ENCODE data around the gene NID1. TPM values are rescaled to one million over a fixed set of nuclear protein-coding genes. Genes with fewer than 3 reads are reported as not detected.
"Not testable (repeated sequence)": the region's sequence is repeated elsewhere in the genome, so short reads cannot be mapped to it uniquely, and the experiment has no call there.

NID1 gene
- total and polyA plus RNA-seq, 8 donors: 3.6 to 28.2 (median 8.7) TPM

DNA sequence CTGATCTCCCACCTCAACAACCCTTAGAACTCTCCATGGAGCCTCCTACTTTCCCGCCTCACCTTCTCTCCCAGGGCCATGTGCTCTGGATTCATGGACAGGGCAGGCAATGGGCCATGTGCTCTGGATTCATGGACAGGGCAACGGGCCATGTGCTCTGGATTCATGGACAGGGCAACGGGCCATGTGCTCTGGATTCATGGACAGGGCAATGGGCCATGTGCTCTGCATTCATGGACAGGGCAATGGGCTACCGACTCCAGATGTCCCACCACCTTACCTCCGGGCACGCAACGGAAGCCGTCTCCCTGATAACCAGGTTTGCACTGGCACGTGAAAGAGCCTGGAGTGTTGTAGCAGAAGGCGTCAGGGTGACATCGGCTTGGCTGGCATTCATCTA, 53.2 kb downstream of the NID1 start:
- H3K9me3 ChIP-seq: no peaks in the 10 kb centered on the region
- no peak overlapping the region for H3K4me3 ChIP-seq
- ATAC-seq (peak in 2 of 4 donors; percentile 30 to 46), DNase-seq (peak in 1 of 6 donors; percentile 30), FAIRE-seq (no peak)
- H3K36me3 ChIP-seq: no peaks in the 10 kb centered on the region
- no peak overlapping the region for H3K27ac ChIP-seq
- 62% methylated on average over 11 of the region's 11 CpGs for WGBS, 2 donors
- intact Hi-C loops (cut with DNase I): no loop called here
- H3K4me1 ChIP-seq: no peaks in the 10 kb centered on the region
- TF ChIP-seq, protein P1, sequence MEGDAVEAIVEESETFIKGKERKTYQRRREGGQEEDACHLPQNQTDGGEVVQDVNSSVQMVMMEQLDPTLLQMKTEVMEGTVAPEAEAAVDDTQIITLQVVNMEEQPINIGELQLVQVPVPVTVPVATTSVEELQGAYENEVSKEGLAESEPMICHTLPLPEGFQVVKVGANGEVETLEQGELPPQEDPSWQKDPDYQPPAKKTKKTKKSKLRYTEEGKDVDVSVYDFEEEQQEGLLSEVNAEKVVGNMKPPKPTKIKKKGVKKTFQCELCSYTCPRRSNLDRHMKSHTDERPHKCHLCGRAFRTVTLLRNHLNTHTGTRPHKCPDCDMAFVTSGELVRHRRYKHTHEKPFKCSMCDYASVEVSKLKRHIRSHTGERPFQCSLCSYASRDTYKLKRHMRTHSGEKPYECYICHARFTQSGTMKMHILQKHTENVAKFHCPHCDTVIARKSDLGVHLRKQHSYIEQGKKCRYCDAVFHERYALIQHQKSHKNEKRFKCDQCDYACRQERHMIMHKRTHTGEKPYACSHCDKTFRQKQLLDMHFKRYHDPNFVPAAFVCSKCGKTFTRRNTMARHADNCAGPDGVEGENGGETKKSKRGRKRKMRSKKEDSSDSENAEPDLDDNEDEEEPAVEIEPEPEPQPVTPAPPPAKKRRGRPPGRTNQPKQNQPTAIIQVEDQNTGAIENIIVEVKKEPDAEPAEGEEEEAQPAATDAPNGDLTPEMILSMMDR (IDR thresholded peaks at IDR 0.05): no peak
- no peaks in the 10 kb centered on the region for H3K27me3 ChIP-seq

DNA sequence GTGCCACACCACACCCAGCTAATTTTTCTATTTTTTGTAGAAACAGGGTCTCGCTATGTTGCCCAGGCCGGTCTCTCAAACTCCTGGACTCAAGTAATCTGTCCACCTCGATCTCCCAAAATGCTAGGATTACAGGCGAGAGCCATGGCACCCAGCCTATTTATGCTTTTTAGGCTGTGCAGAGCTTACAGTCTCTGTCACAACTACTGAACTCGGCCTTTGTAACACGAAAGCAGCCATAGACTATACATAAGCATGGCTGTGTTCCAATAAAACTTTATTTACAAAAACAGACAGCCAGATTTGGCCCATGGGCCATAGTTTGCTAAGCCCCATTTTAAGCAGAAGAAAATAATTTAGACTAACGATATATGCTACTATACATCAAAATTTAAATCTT, 54.4 kb downstream of the NID1 start:
- H3K9me3 ChIP-seq: no peaks in the 10 kb centered on the region
- WGBS, 2 donors: 79 to 87% methylated on average over 7 of the region's 7 CpGs
- H3K4me3 ChIP-seq: no peak overlapping the region
- H3K27ac ChIP-seq: no peak overlapping the region
- no peaks in the 10 kb centered on the region for H3K36me3 ChIP-seq
- H3K4me1 ChIP-seq: no peaks in the 10 kb centered on the region
- intact Hi-C loops (cut with DNase I): no loop called here
- DNase-seq (no peak), ATAC-seq (no peak), FAIRE-seq (no peak)
- TF ChIP-seq, protein P1 (IDR thresholded peaks at IDR 0.05): no peak
- no peaks in the 10 kb centered on the region for H3K27me3 ChIP-seq

DNA sequence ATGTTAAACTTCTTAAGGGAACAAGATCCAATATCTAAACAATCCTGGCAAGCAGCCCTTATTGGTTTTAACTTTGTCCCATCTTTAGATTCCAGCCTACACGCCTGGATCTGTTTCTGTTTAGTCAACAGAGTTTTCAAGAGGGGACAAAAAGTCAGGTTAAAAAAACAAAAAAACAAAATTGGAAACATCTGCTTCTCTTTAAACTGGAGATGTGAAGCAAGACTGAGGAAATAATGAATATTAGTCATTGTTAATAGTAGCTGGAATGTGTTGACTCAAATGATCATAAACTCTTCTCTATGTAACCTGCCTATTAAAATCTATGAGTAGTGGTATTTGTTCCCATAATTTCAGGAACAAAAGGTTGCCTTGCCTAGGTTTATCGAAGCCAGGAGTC, 55.0 kb downstream of the NID1 start:
- H3K9me3 ChIP-seq: no peaks in the 10 kb centered on the region
- no peak overlapping the region for H3K4me3 ChIP-seq
- TF ChIP-seq, protein P1 (IDR thresholded peaks at IDR 0.05): no peak
- H3K27ac ChIP-seq: no peak overlapping the region
- intact Hi-C loops (cut with DNase I): no loop called here
- 63 to 64% methylated on average over 2 of the region's 2 CpGs for WGBS, 2 donors
- H3K36me3 ChIP-seq: no peaks in the 10 kb centered on the region
- no peaks in the 10 kb centered on the region for H3K4me1 ChIP-seq
- DNase-seq (no peak), ATAC-seq (peak in 3 of 4 donors; percentile 24 to 34 (median 29)), FAIRE-seq (no peak)
- H3K27me3 ChIP-seq: no peaks in the 10 kb centered on the region

DNA sequence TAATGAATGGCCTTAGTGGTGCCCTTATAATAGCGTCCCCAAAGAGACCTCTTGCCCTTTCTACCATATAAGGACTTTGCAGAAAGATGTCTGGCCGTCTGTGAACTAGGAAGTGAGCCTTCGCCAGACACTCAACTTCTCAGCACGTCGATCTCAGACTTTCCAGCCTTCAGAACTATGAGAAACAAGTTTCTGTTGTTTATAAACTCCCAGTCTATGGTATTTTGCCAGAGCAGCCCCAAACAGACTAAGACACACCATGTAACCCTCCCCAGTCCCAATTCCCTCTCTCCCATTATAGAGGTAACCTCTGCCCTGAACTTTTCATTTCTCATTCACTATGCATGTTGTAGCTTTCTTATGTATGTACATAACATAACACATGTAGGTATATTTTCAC, 55.7 kb downstream of the NID1 start:
- Histone ChIP-seq H3K4me3 (no peak overlapping the region), H3K27me3 (no peaks in the 10 kb centered on the region), H3K36me3 (no peaks in the 10 kb centered on the region), H3K9me3 (no peaks in the 10 kb centered on the region), H3K4me1 (no peaks in the 10 kb centered on the region), H3K27ac (no peak overlapping the region)
- intact Hi-C loops (cut with DNase I): no loop called here
- ATAC-seq (no peak), FAIRE-seq (no peak), DNase-seq (no peak)
- TF ChIP-seq, protein P1 (IDR thresholded peaks at IDR 0.05): no peak
- 62 to 65% methylated on average over 5 of the region's 5 CpGs for WGBS, 2 donors

DNA sequence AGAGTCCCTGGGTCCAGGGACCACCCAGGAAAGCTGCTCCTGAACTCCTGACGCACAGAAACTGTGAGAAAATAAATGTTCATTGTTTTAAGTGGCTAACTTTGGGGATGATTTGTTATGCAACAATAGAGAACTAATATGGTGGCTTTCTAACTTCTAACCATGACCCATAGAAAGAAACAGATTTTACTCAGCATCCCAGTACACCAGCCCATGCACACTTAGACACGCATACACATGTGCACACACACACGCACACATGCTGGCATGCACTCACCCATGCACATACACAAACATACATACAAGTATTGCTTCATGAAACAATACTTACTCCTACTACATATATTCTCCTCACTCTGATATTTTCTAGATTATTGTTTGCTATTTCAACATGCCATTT, 57.1 kb downstream of the NID1 start:
- no peak overlapping the region for H3K27ac ChIP-seq
- intact Hi-C loops (cut with DNase I): no loop called here
- TF ChIP-seq, protein P1 (IDR thresholded peaks at IDR 0.05): no peak

DNA sequence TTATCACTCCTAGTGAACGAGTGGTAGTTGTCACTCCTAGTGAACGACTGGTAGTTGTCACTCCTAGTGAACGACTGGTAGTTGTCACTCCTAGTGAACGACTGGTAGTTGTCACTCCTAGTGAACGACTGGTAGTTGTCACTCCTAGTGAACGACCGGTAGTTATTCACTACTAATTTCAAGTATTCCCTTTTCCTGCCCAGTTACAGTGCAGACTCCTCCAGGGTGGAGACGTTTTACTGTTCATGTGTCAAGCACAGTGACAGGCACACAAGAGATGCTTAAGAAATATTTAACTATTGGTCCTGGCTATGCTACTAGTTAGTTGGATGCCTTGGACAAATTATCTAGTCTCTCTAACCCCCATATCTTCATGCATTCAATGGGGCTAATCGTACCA, 61.8 kb downstream of the NID1 start:
- H3K27ac ChIP-seq; H3K4me1 ChIP-seq; H3K36me3 ChIP-seq; intact Hi-C loops (cut with DNase I); DNase-seq; H3K4me3 ChIP-seq; H3K27me3 ChIP-seq; FAIRE-seq; ATAC-seq; H3K9me3 ChIP-seq: not testable (repeated sequence)
- WGBS, 2 donors: 70 to 78% methylated on average over 9 of the region's 9 CpGs

More for the DNA sequence above, 57.1 kb downstream of the NID1 start:
- H3K36me3 ChIP-seq: no peaks in the 10 kb centered on the region
- WGBS, 2 donors: 83 to 84% methylated on average over 3 of the region's 3 CpGs
- H3K4me1 ChIP-seq: no peaks in the 10 kb centered on the region
- H3K4me3 ChIP-seq: no peak overlapping the region
- ATAC-seq (no peak), FAIRE-seq (no peak), DNase-seq (no peak)
- H3K9me3 ChIP-seq: no peaks in the 10 kb centered on the region
- no peaks in the 10 kb centered on the region for H3K27me3 ChIP-seq

Data from pancreas (tissue), 10 donors.